Breast epithelium (tissue), 4 donors: ENCODE results near the gene CCDC3. TPM values are rescaled to one million over a fixed set of nuclear protein-coding genes. Genes with fewer than 3 reads are reported as not detected.

Experiments used
- DNase-seq, 2 donors: peaks; one replicate each; pipeline ENCODE4 v3.0.0-alpha.2; 2019; ENCODE audit warnings: low spot score in 2 of 2
- H3K27ac ChIP-seq, 2 donors: fragments of 200-600 bp; sonication (generic) in 1 of 2; one replicate each; pipeline ENCODE4 v1.5.1; 2016 to 2019; ENCODE audit warnings: mild to moderate bottlenecking in 1 of 2
- H3K27me3 ChIP-seq, 2 donors: fragments of 200-600 bp; sonication (generic) in 1 of 2; one replicate each; pipeline versions ENCODE4 v1.5.1 to v1.6.0; 2017 to 2019; ENCODE audit warnings: control low read depth in 1 of 2, mild to moderate bottlenecking in 1 of 2
- H3K36me3 ChIP-seq: fragments of 200-600 bp; one replicate; pipeline ENCODE4 v1.5.1; 2019
- H3K4me1 ChIP-seq, 2 donors: fragments of 200-600 bp; sonication (generic); one replicate each; pipeline ENCODE4 v1.5.1; 2016 to 2019; ENCODE audit warnings: control low read depth in 1 of 2
- H3K4me3 ChIP-seq, 3 donors: fragments of 200-600 bp; sonication (generic); 1 replicate in 2 of 3; 2 replicates in 1 of 3; pipeline ENCODE4 v1.5.1; 2016 to 2019; ENCODE audit warnings: mild to moderate bottlenecking in 3 of 3, moderate library complexity in 2 of 3
- H3K9me3 ChIP-seq, 2 donors: fragments of 200-600 bp; sonication (generic) in 1 of 2; one replicate each; pipeline ENCODE4 v1.5.1; 2016 to 2019; ENCODE audit warnings: control low read depth in 1 of 2
- CTCF ChIP-seq, 3 donors: fragments of 450-650 bp; IDR thresholded peaks; one replicate each; pipeline ENCODE4 v1.5.1; 2016 to 2017; ENCODE audit warnings: antibody characterized with exemption in 3 of 3, mild to moderate bottlenecking in 3 of 3, moderate library complexity in 3 of 3
- POLR2A ChIP-seq: fragments of 450-650 bp; IDR thresholded peaks from one replicate; pipeline ENCODE4 v1.6.1; 2016; ENCODE audit warnings: antibody characterized with exemption, mild to moderate bottlenecking, moderate library complexity
- POLR2AphosphoS5 ChIP-seq, 3 donors: sonication (generic); formaldehyde crosslinking; IDR thresholded peaks; one replicate each; pipeline ENCODE4 v1.6.1; 2017; ENCODE audit warnings: antibody characterized with exemption in 3 of 3
- intact Hi-C: fragments of 100-400 bp; cut with DNase I; formaldehyde crosslinking; loops from one replicate; pipeline ENCODE4 v1.15.1; 2023; ENCODE audit warnings: low total_unique reads
- total RNA-seq, 3 donors: library from RNA; depleted of rRNA; stranded (reverse); fragments of >200 nt; gene quantifications; one replicate each; pipeline ENCODE4 v1.1.0, GENCODE V29; 2016

Gene CCDC3
- total RNA-seq, 3 donors from 2014 or later, result 8.2 to 13.0 (median 9.8) TPM

- DNase-seq, result no peak
- intact Hi-C loops, result no loop called here
These were observed 58.1 kb downstream of the CCDC3 start for GRCh38 chr10:12943425-12943824.

GRCh38 chr10:12941966-12942365 lies 59.5 kb downstream of the CCDC3 start:
- Histone ChIP-seq H3K9me3 (no peaks in the 10 kb centered on the region), H3K4me1 (no peaks in the 10 kb centered on the region), H3K27ac (no peak overlapping the region), H3K4me3 (no peak overlapping the region), H3K27me3 (no peaks in the 10 kb centered on the region), H3K36me3 (no peaks in the 10 kb centered on the region)
- intact Hi-C loops, result no loop called here
- TF ChIP-seq POLR2AphosphoS5 (IDR thresholded peaks at IDR 0.05) (no peak), POLR2A (no peak), CTCF (IDR thresholded peaks at IDR 0.05) (no peak)
- no peak for DNase-seq

More at GRCh38 chr10:12943425-12943824, 58.1 kb downstream of the CCDC3 start:
- Histone ChIP-seq H3K4me1 (no peaks in the 10 kb centered on the region), H3K36me3 (no peaks in the 10 kb centered on the region), H3K9me3 (no peaks in the 10 kb centered on the region), H3K4me3 (no peak overlapping the region), H3K27ac (no peak overlapping the region), H3K27me3 (no peaks in the 10 kb centered on the region)
- no peak for TF ChIP-seq POLR2AphosphoS5 (IDR thresholded peaks at IDR 0.05)
- TF ChIP-seq POLR2A, result no peak
- TF ChIP-seq CTCF (IDR thresholded peaks at IDR 0.05), result no peak

GRCh38 chr10:12940791-12941190 lies 60.7 kb downstream of the CCDC3 start:
- no peak for DNase-seq
- no peaks in the 10 kb centered on the region for H3K27me3 ChIP-seq
- no peaks in the 10 kb centered on the region for H3K36me3 ChIP-seq
- no peaks in the 10 kb centered on the region for H3K9me3 ChIP-seq
- no peak for TF ChIP-seq POLR2AphosphoS5 (IDR thresholded peaks at IDR 0.05)
- TF ChIP-seq CTCF (IDR thresholded peaks at IDR 0.05), result no peak
- no peak for TF ChIP-seq POLR2A
- no peaks in the 10 kb centered on the region for H3K4me1 ChIP-seq
- intact Hi-C loops, result no loop called here
- H3K27ac ChIP-seq, result no peak overlapping the region
- H3K4me3 ChIP-seq, result no peak overlapping the region

DNA sequence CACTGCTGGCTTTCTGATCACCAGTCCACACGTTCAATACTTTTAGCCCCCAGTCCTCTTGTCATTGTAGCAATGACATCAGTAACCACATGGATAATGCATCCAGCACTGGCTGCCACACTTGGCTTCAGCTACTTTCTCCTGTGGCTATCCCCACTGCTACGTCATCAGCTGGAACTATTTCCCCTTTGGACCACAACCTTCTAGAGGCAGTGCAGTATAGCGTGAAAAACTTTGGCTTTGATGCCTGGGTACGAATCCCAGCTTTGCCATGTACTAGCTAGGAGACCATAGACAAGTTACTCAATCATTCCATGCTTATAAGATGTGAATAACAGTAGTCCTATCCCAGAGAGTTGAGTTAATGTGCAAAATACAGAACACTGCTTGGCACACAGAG lies 63.2 kb downstream of the CCDC3 start:
- Histone ChIP-seq H3K27me3 (no peaks in the 10 kb centered on the region), H3K4me3 (no peak overlapping the region), H3K9me3 (peaks cover 0 to 3% of the 10 kb centered on the region in 2 donors), H3K36me3 (no peaks in the 10 kb centered on the region), H3K27ac (no peak overlapping the region), H3K4me1 (no peaks in the 10 kb centered on the region)
- DNase-seq, result no peak
- intact Hi-C loops, result no loop called here
- TF ChIP-seq POLR2A (no peak), POLR2AphosphoS5 (IDR thresholded peaks at IDR 0.05) (no peak), CTCF (IDR thresholded peaks at IDR 0.05) (no peak)

DNA sequence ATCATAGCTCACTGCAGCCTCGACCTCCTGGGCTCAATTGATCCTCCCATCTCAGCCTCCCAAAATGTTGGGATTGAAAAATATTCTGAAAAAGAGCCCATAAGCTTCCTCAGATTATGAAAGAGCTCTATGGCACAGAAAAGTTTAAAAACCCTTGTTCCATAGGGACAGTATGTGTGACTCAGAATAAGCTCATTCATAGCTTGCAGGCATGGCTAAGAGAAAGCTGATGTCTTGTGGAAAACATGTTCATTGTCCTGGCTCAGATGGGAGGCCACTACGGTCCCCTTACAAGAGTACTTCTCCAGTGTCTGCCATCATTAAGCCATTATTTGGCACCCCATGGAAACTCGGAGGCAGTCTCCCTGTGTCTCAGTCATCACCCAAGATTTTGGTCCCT lies 64.0 kb downstream of the CCDC3 start:
- DNase-seq, result no peak
- no peak overlapping the region for H3K27ac ChIP-seq
- no peak overlapping the region for H3K4me3 ChIP-seq
- no peaks in the 10 kb centered on the region for H3K4me1 ChIP-seq
- intact Hi-C loops, result no loop called here
- no peak for TF ChIP-seq POLR2AphosphoS5 (IDR thresholded peaks at IDR 0.05)
- TF ChIP-seq CTCF (IDR thresholded peaks at IDR 0.05), result no peak
- no peak for TF ChIP-seq POLR2A
- no peaks in the 10 kb centered on the region for H3K27me3 ChIP-seq
- peaks cover 0 to 3% of the 10 kb centered on the region in 2 donors for H3K9me3 ChIP-seq
- H3K36me3 ChIP-seq, result no peaks in the 10 kb centered on the region
